Sigmoid colon (tissue), 4 donors: ENCODE data around the gene TMEM89.

Experiments
- CTCF ChIP-seq, 4 experiments: fragments of 450-650 bp in 3 of 4; fragments of 200-600 bp in 1 of 4; IDR thresholded peaks; one replicate each; pipeline ENCODE4 v1.5.1; 2016 to 2019; ENCODE audit warnings: antibody characterized with exemption in 4 of 4, mild to moderate bottlenecking in 3 of 4, moderate library complexity in 2 of 4
- EP300 ChIP-seq, 4 donors: sonication (generic); formaldehyde crosslinking; IDR thresholded peaks; one replicate each; pipeline ENCODE4 v1.6.1; 2017; ENCODE audit warnings: antibody characterized with exemption in 4 of 4
- POLR2A ChIP-seq, 2 donors: fragments of 450-650 bp; IDR thresholded peaks; one replicate each; pipeline ENCODE4 v1.6.1; 2016; ENCODE audit warnings: antibody characterized with exemption in 2 of 2, mild to moderate bottlenecking in 2 of 2, moderate library complexity in 2 of 2

DNA sequence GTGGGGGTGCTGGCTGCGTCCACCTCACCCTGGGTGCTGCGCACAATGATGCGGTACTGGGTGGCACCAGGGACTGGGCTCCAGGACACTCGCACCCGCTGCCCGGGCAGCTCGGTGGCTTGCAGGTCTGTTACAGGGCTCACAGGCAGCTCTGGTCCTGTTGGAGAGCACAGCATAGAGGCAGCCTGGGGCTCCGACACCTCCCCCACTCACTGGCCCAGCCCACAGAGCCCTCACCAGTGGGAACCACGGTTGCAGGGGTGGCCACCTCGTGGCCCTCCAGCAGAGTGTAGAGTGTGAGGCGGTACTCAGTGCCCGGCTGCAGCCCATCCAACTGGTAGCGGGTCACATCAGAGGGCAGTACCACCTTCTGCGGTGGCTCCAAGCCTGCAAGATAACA, 30.1 kb downstream of the TMEM89 start:
- TF ChIP-seq POLR2A (IDR thresholded peaks at IDR 0.05) (no peak), CTCF (IDR thresholded peaks at IDR 0.05) (no peak), EP300 (IDR thresholded peaks at IDR 0.05) (no peak)
